MCF 10A (cell line): ENCODE measurements around the gene FGF14. TPM values are rescaled to one million over a fixed set of nuclear protein-coding genes. Genes with fewer than 3 reads are reported as not detected.

Source experiments
- BruUV-seq: library from RNA; stranded (reverse); fragments of 400-500 nt; replicated peaks from 2 replicates; lab custom pipeline; 2021; lab: Mats Ljungman, UMichigan
- CTCF ChIA-PET: fragments of 300-600 bp; sonication (Branson Sonifier 250); formaldehyde crosslinking; extraction: SDS; loops from one replicate; lab custom pipeline; 2021; ENCODE audit warnings: antibody characterized with exemption, inconsistent platforms; lab: Yijun Ruan, JAX
- POLR2A ChIA-PET: fragments of 300-600, 350-650 bp; sonication (Branson Sonifier 250); formaldehyde crosslinking; extraction: SDS; loops from one replicate; lab custom pipeline; 2020; ENCODE audit warnings: antibody characterized with exemption, inconsistent platforms; lab: Yijun Ruan, JAX
- DNase-seq: peaks from one replicate; pipeline ENCODE4 v3.0.0-alpha.2; 2018; ENCODE audit not compliant: unreplicated experiment
- H3K27ac Mint-ChIP-seq: one replicate; pipeline ENCODE4 v1.8.0; 2022; ENCODE audit warnings: mild to moderate bottlenecking, low read depth, mixed read lengths; ENCODE audit not compliant: unreplicated experiment
- H3K27me3 Mint-ChIP-seq: one replicate; pipeline ENCODE4 v1.8.0; 2022; ENCODE audit warnings: mixed read lengths; ENCODE audit not compliant: insufficient read depth, unreplicated experiment
- H3K36me3 Mint-ChIP-seq: one replicate; pipeline ENCODE4 v1.8.0; 2022; ENCODE audit warnings: mild to moderate bottlenecking, moderate library complexity, mixed read lengths; ENCODE audit not compliant: insufficient read depth, unreplicated experiment
- H3K4me1 Mint-ChIP-seq: one replicate; pipeline ENCODE4 v1.8.0; 2022; ENCODE audit warnings: mixed read lengths; ENCODE audit not compliant: insufficient read depth, unreplicated experiment
- H3K4me3 Mint-ChIP-seq: one replicate; pipeline ENCODE4 v1.8.0; 2022; ENCODE audit warnings: mild to moderate bottlenecking, moderate library complexity, mixed read lengths; ENCODE audit not compliant: unreplicated experiment
- H3K9me3 Mint-ChIP-seq: one replicate; pipeline ENCODE4 v1.8.0; 2022; ENCODE audit warnings: mixed read lengths; ENCODE audit not compliant: unreplicated experiment
- CTCF ChIP-seq: fragments of 200-600 bp; IDR thresholded peaks from one replicate; pipeline ENCODE4 v1.8.0; 2022; ENCODE audit warnings: antibody characterized with exemption, mild to moderate bottlenecking; ENCODE audit not compliant: unreplicated experiment
- intact Hi-C: fragments of 100-400 bp; cut with micrococcal nuclease; formaldehyde crosslinking; loops from 2 replicates; pipeline ENCODE4 v1.14.1; 2022
- total RNA-seq: library from RNA; stranded (reverse); gene quantifications from 2 replicates; pipeline ENCODE4 v1.2.3, GENCODE V29; 2022

Gene FGF14
- total RNA-seq, 1 experiment from 2014 or later, result not detected

GRCh38 chr13:102394158-102395053 lies 7.4 kb downstream of the FGF14 start:
- BruUV-seq, result no TSS peak
- intact Hi-C loops, result no loop called here
- peaks cover 5% of the 10 kb centered on the region for H3K27me3 Mint-ChIP-seq
- peaks cover 10% of the 10 kb centered on the region for H3K4me1 Mint-ChIP-seq
- H3K27ac Mint-ChIP-seq, result peak overlapping the region; percentile 7
- no peak for DNase-seq
- no peaks in the 10 kb centered on the region for H3K9me3 Mint-ChIP-seq
- no peak for TF ChIP-seq CTCF
- peak overlapping the region; percentile 68 for H3K4me3 Mint-ChIP-seq
- no peaks in the 10 kb centered on the region for H3K36me3 Mint-ChIP-seq
- ChIA-PET CTCF (interaction anchor here (0.5 to 2.0 kb wide), 20 partner anchors 9 to 1819 kb away, joined by 3 to 9 read pairs (median 3); no protein-coding TSS in a partner anchor), POLR2A (interaction anchor here (0.6 to 2.0 kb wide), 11 partner anchors 9 to 345 kb away, joined by 3 to 6 read pairs (median 3); no protein-coding TSS in a partner anchor)

- Mint-ChIP-seq H3K4me1 (peaks cover 8% of the 10 kb centered on the region), H3K9me3 (no peaks in the 10 kb centered on the region), H3K27ac (no peak overlapping the region), H3K27me3 (no peaks in the 10 kb centered on the region), H3K36me3 (no peaks in the 10 kb centered on the region), H3K4me3 (no peak overlapping the region)
- no TSS peak for BruUV-seq
- ChIA-PET CTCF (interaction anchor here (0.6 to 1.4 kb wide), 3 partner anchors 50 to 256 kb away, joined by 3 to 8 read pairs (median 4); no protein-coding TSS in a partner anchor), POLR2A (interaction anchor here (0.7 to 0.8 kb wide), 2 partner anchors 104 to 252 kb away, joined by 3 read pairs; no protein-coding TSS in a partner anchor)
- DNase-seq, result no peak
- intact Hi-C loops, result no loop called here
- TF ChIP-seq CTCF, result no peak
Measured at GRCh38 chr13:102392481-102393209, 9.2 kb downstream of the FGF14 start.

DNA sequence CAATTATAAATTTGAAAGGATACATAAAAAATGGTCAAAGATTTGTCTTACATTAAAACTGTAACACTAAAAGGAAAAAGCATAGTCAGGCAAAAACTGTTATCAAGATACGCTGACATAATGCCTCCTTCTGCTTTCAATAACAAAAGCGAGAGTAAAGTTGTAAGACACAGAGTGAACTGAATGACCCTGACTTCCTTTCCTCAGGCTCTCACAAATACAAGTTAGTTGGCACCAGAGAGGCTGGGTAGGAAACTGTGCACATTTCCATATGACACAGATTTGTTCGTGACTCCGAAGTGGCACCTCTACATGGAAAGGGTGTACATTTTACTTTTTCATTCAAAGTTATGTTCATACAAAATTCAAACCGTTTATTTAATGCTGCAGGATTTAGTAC lies 15.4 kb downstream of the FGF14 start:
- ChIA-PET CTCF (interaction anchor here (1.5 kb wide), 1 partner anchor 170 kb away, joined by 7 read pairs; no protein-coding TSS in a partner anchor), POLR2A (interaction anchor here (1.4 kb wide), 1 partner anchor 8 kb away, joined by 6 read pairs; no protein-coding TSS in a partner anchor)
- no peak overlapping the region for H3K27ac Mint-ChIP-seq
- H3K4me3 Mint-ChIP-seq, result no peak overlapping the region
- H3K27me3 Mint-ChIP-seq, result no peaks in the 10 kb centered on the region
- TF ChIP-seq CTCF, result no peak
- no peak for DNase-seq
- intact Hi-C loops, result no loop called here
- H3K36me3 Mint-ChIP-seq, result no peaks in the 10 kb centered on the region
- H3K9me3 Mint-ChIP-seq, result no peaks in the 10 kb centered on the region
- H3K4me1 Mint-ChIP-seq, result no peaks in the 10 kb centered on the region
- BruUV-seq, result no TSS peak
